Right kidney (tissue), 1 donor: ENCODE measurements around the gene AKT2.

Source experiments
- DNase-seq: peaks from one replicate; pipeline ENCODE4 v3.0.0-alpha.2; 2016

AKT2 gene

DNA sequence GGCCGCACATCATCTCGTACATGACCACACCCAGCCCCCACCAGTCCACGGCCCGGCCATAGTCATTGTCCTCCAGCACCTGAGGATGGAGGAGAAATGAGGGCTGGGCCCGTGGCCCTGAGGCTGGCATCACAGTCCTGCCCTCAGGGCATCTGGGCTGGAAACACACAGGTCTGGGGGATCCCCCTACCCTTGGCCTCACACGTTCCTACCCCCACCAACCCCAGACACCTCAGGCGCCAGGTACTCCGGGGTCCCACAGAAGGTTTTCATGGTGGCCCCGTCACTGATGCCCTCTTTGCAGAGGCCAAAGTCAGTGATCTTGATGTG is 49.2 kb downstream of the AKT2 start:
- no peak for DNase-seq

DNA sequence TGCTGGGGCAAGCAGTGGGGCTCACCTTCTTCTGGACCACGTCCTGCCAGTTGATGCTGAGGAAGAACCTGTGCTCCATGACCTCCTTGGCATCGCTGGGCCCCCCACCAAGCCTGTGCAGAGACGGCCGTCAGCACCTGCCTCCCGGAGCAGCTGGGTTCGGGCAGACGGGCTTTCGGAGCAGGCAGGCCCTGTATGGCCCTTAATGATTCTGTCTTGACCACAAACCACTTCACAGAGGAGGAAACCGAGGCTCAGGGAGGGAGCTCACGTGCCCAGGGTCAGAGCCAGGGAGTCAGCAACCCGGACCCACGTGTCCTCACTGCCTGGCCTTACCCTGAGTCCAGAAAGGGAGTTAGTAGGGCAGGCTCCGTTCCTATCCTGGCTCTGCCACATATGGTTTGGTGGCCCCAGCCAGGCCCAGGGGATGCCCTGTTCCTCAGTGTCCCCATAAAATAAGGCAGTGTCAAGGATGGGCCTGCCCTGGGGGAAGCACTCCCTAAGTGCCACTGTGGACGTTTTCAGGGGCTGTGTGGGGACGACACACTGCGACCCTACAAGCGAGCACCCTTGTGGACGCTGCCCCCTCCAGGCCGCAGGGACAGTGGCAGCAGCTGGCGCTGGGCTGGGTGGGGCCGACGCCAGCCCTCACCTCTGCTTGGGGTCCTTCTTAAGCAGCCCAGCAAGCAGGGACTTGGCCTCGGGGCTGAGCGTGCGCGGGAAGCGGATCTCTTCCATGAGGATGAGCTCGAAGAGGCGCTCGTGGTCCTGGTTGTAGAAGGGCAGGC is 49.7 kb downstream of the AKT2 start:
- DNase-seq, result no peak

DNA sequence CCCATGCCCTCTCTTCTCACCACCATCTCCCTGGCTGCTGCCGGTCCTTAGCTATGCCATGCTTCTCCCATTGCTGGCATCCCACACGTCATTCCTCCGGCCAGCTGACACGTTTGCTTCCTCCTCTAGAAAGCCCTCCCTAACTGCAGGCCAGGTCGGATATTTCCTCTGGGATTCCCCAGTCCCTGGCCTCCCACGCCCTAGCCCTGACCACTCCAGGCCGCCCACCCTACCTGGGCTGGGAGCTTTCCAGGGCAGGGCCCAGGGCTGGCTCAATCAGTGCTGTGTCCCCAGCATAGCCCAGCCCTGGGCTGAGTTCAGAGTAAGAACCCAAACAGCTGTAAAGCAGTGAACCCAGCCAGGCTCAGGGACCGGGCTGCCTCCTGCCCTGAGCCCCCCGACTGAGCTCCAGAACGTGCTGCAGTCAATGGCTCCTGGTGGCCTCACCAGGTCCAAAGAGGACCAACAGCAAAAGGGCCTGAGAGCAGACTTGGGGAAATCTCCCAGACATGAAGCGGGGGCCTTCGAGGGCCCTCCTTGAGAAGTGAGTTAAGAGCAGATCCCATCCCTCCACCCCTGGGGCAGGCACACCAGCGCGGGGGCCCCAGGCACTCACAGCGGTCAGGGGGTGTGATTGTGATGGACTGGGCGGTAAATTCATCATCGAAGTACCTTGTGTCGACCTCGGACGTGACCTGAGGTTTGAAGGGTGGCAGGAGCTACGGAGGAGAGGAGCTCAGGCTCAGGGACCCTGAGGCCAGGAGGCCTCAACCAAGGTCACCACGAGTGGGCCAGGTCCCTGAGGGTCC is 50.5 kb downstream of the AKT2 start:
- no peak for DNase-seq

DNA sequence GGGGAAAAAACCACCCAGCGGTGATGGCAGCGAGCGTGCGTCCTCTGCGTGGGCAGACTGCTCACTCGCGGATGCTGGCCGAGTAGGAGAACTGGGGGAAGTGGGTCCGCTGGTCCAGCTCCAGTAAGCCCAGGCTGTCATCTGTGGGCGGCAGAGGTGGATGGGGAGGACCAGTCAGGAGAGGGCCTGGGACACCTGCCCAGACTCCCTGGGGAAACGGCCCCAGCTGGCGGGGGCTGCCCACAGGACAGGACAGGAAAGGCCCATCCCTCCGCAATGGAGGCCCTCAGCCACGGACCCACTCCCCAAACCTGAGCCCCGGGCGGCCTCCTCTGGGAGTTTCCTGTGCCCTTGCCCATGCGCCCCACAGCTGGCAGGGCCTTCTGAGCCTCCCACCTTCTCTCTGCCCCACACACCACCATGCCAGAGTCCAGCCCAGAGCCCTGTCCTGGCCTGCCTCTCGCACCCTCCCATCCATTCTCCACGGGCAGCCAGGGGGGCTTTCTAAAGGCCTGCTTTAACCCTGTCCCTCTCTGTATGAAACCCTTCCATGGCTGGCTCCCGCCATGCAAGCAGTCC is 51.2 kb downstream of the AKT2 start:
- no peak for DNase-seq

DNA sequence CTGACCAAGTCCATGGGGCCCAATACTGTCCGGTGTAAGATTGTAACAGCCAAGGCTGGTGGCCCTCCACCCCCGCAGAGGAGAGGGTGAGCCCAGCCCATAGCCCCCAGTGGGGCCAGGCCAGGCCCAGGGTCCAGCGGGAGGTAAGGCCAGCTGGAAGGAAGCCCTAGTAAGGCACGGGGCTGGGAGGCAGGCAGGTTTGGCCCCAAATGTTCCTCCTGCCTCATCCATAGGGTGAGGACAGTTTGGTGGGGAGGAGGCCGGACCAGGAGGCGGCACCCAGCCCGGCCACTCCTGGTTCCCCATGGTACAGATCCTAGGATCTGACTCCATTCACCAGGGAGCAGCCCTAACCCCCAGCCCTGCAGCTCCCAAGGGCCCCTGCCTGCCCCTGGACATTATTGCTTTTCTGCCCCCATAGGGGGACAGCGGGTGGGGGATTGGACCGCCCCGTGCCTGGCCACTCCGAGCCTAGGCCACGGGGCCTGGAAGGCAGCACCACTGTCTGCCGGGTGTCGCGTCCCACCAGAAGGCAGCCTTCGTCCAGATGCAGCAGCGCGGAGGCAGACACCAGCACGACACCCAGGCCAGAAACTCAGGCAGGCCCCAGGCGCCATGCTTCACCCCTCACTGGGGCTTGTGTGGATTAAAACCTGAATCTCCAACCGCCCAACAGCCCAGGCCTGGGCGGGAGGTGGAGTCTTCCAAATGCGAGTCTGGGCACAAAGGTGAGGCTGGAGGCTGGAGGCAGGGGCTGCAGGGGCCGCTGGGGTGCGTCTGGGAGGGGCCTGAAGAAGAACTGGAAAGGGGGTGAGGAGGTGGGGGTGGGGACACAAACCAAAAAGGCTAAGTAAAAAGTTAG is 52.0 kb downstream of the AKT2 start:
- DNase-seq, result no peak

- DNase-seq, result no peak
These were observed 52.7 kb downstream of the AKT2 start for GRCh38 chr19:40232479-40232878.

- peak; percentile 34 for DNase-seq
These were observed 53.4 kb downstream of the AKT2 start for GRCh38 chr19:40231544-40232424.

DNA sequence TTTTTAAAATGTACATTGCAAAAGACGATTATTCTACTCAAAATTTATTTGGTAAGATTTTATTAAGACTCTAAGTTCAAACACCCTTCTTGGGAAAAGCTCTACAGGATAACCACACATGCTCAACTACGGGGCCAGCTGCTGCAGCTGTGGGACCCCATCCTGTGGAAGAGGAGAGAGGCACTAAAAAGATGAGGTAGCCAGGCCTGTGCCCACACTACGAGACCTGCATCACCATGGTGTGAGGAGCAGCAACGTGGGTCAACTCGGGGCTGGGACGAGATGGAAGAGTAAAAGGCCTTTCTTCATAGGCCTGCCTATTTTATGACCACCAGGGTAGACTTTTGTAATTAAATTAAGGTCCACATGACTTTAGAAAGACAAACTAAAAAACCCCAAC is 54.1 kb downstream of the AKT2 start:
- DNase-seq, result no peak

GRCh38 chr19:40229926-40230417 is 55.2 kb downstream of the AKT2 start:
- no peak for DNase-seq

DNA sequence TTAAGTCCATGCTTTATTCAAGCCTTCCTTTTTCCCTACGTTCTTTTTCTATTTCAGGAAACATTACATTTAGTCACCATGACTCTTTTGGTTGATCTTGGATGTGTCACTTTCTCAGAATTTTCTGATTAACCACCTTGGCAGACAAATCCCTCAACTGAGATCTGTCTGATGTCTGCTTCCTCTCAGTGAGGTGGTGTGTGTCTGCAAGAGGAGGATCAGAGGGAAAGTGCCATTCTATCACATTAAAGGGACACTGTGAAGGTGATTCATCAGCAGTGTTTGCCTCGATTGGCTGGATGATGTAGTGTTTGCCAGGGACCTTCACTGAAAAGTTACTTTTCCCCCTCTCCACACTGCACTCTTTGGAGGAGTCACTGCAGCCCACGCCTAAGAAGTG is 55.7 kb downstream of the AKT2 start:
- DNase-seq, result no peak

- no peak for DNase-seq
These were observed 56.3 kb downstream of the AKT2 start for GRCh38 chr19:40228863-40229262.

- DNase-seq, result no peak
These were observed 56.8 kb downstream of the AKT2 start for GRCh38 chr19:40228346-40228745.

DNA sequence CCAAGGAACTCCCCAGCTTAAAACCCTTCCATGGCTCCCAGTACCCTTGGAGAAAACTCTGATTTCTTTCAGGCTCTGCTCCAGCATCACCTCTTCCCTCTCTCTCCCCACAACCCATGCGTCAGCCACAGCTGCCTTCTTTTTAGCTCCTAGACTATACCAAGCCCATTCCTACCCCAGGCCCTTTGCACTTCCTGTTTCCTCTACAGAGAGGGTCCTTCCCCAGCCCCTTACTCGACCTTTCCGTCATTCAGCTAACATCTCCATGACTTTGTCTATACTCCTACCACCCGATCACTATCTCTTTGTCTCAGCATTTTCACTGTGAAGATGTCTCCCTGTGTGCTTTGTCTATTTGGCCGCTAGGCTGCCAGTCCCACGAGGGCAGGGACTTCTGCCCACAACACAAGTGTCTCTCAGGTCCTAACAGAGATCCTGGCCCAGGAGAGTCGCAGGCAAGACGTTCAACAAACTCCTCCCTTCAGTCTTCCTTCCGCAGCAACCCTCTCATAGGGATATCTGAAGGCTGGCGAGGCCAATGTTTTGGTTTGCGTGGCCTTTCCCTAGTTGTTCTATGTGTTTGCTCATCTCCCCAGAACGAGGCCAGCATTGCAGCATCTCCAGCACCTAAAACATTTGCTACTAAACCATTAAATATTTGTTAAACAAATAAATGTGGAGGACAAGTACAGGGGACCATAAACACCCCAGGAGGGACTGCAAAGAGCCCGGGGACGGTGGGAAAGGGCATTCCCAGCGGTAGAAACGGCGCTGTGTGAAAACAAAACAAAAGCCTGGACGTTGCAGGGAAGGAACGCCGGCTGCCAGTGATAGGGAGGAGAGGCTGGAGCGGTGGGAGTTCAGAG is 59.5 kb downstream of the AKT2 start:
- DNase-seq, result no peak

GRCh38 chr19:40224342-40225150 is 60.6 kb downstream of the AKT2 start:
- no peak for DNase-seq

DNA sequence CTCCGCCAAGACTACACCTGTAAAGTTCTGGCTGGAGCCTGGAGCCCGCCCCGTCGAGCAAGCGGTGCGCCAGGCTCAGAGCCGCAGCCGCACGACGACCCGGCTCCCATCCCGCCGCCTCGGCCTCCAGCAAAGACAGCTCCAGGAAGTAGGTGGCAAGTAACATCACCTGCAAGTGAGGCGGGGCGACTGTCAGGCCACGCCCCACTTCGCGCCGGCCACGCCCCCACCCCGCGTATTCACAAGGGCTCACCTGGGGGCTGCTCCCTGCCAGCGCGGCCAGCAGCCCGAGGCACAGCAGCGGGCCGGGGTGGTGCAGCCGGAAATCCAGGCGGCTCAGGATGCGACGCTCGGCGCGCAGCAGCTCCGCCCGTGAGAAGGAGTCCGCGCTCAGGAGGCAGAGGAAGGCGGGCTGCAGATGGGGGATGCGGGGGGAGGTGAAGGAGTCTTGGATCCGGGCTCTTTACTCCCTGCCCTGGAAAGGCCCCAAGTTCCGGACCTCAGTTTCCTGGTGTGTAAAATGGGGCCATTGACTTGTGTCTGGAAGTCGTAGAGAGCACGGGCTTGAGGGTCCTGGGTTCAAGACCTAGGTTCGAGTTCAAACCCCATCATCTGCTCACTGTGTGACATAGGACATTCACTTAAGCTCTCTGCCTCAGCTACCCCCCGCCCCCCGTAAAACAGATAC is 61.9 kb downstream of the AKT2 start:
- no peak for DNase-seq

GRCh38 chr19:40221858-40222619 is 63.1 kb downstream of the AKT2 start:
- DNase-seq, result peak; percentile 31

- DNase-seq, result no peak
These were observed 64.5 kb downstream of the AKT2 start for GRCh38 chr19:40220674-40221073.

DNA sequence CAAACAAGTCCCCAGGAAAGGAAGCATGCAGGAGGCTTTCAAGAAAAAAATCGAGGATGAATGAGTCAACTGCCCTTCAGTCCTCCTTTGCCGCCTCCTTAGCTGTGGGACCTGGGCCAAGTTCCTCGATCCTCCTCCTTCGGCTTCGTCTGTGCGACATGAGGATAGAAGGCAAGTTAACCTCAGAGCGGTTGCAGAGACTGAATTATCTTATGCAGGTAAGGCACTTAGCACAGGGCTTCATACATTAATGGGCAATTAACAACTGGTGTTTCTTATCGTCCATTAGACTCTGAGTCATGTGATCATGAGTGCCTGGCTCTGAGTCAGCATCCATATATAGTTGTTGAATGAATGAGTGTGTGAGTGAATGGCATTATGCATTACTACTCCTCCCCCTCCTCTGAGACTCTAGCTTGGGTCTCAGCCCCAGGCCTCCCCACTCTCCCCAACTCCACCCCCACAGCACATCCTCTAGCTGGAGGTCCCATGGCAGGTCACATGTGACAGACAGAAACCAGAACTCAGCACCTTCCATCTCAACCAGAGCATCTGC is 65.3 kb downstream of the AKT2 start:
- DNase-seq, result no peak
